Right lobe of liver (tissue), 6 donors: ENCODE data around the gene B3GALNT1. TPM values are rescaled to one million over a fixed set of nuclear protein-coding genes. Genes with fewer than 3 reads are reported as not detected.
A peak's percentile ranks its signal among the peaks of the same experiment; 100 is the strongest.

Experiments
- ATAC-seq, 4 donors: fragments of 200-7000 bp; cut with Tn5 transposase; one replicate each; pipeline ENCODE4 v1.9.1; 2020; ENCODE audit warnings: mild to moderate bottlenecking in 4 of 4, moderate library complexity in 4 of 4
- DNase-seq, 3 donors: peaks; one replicate each; pipeline ENCODE4 v3.0.0-alpha.2; 2020
- H3K27ac ChIP-seq, 3 donors: fragments of 200-600 bp; one replicate each; pipeline ENCODE4 v1.8.0; 2022
- H3K27me3 ChIP-seq, 2 donors: fragments of 200-600 bp; one replicate each; pipeline ENCODE4 v1.8.0; 2022
- H3K36me3 ChIP-seq, 4 donors: fragments of 200-600 bp; sonication (generic) in 1 of 4; one replicate each; pipeline versions ENCODE4 v1.5.1 to v1.8.0; 2017 to 2022; ENCODE audit warnings: control low read depth in 1 of 4
- H3K4me1 ChIP-seq, 4 donors: fragments of 200-600 bp; sonication (generic) in 1 of 4; one replicate each; pipeline versions ENCODE4 v1.5.1 to v1.8.0; 2017 to 2022; ENCODE audit warnings: control low read depth in 1 of 4
- H3K4me3 ChIP-seq, 3 donors: fragments of 200-600 bp; one replicate each; pipeline ENCODE4 v1.8.0; 2022
- H3K9me3 ChIP-seq, 4 donors: fragments of 200-600 bp; sonication (generic) in 1 of 4; one replicate each; pipeline versions ENCODE4 v1.5.1 to v1.8.0; 2017 to 2022; ENCODE audit warnings: control low read depth in 1 of 4
- CTCF ChIP-seq, 4 donors: fragments of 200-600 bp in 3 of 4; fragments of 450-650 bp in 1 of 4; IDR thresholded peaks; one replicate each; pipeline versions ENCODE4 v1.5.1 to v1.8.0; 2016 to 2022; ENCODE audit warnings: antibody characterized with exemption in 4 of 4, mild to moderate bottlenecking in 2 of 4
- POLR2A ChIP-seq: fragments of 450-650 bp; IDR thresholded peaks from one replicate; pipeline ENCODE4 v1.6.1; 2017; ENCODE audit warnings: antibody characterized with exemption, mild to moderate bottlenecking
- WGBS: methylation state at CpG from one replicate; pipeline ENCODE4 v1.1.6; 2018; ENCODE audit warnings: low coverage, low lambda C conversion rate; ENCODE audit not compliant: insufficient coverage; ENCODE audit errors: missing lambda C conversion rate; 5-methylcytosine and 5-hydroxymethylcytosine counted together
- intact Hi-C, 2 donors: fragments of 100-400 bp; cut with DNase I; formaldehyde crosslinking; loops; one replicate each; pipeline versions ENCODE4 v1.11.2 to v1.14.1; 2022
- long read RNA-seq: library from polyadenylated mRNA; unstranded; transcript quantifications from one replicate; pipeline ENCODE4 v2.0.0, GENCODE V29; 2019
- total RNA-seq, 6 experiments: library from RNA; depleted of rRNA in 2 of 6; stranded (reverse); fragments of >200 nt in 2 of 6; fragmentation: NEBNext Ultra II Directional in 3 of 6; extraction: Animal tissue kit (Norgen Biotek cat#: 25700) in 3 of 6; gene quantifications; one replicate each; pipeline versions ENCODE4 v1.1.0 to v1.2.4, GENCODE V29; 2016 to 2023
- donor health status: DM: no; HTN: yes; CAD: no.
- donor health status: DM: no; HTN: no; CAD: no.
- donor health status: DM: no; HTN: no; CAD: no.
- donor health status: DM: no; HTN: yes; CAD: no.
- donor health status: DM: no; HTN: yes; CAD: no.

Gene B3GALNT1
- total RNA-seq = 1 to 10 TPM in 3 of 6 experiments, under 1 TPM in 3; 0.24 to 1.5 (median 0.70) TPM
- long read RNA-seq = 0 reads

GRCh38 chr3:161104561-161105551, at the start of gene B3GALNT1:
Gene B3GALNT1, minus strand, starts transcription at chr3:161105349. Its CDS starts 18,595 bp downstream, at chr3:161086754.
- Histone ChIP-seq H3K4me1 (no peaks in the 10 kb centered on the region), H3K36me3 (no peaks in the 10 kb centered on the region), H3K9me3 (no peaks in the 10 kb centered on the region), H3K4me3 (peak within 1 kb of the TSS; percentile 68 to 77 (median 73)), H3K27ac (peak within 1 kb of the TSS in 1 of 3 donors; percentile 5), H3K27me3 (no peaks in the 10 kb centered on the region)
- TF ChIP-seq CTCF (IDR thresholded peaks at IDR 0.05) (no peak), POLR2A (no peak)
- intact Hi-C loops = no loop called here
- DNase-seq (peak; percentile 53 to 68 (median 65)), ATAC-seq (peak; percentile 76 to 82 (median 81))
- WGBS = 3% methylated on average over 30 of the region's 97 CpGs

GRCh38 chr3:161153480-161153879, 48.3 kb upstream of the B3GALNT1 start:
- no peak overlapping the region for H3K4me3 ChIP-seq
- TF ChIP-seq POLR2A (no peak), CTCF (IDR thresholded peaks at IDR 0.05) (no peak)
- WGBS = 59% methylated on average over 3 of the region's 3 CpGs
- DNase-seq (no peak), ATAC-seq (no peak)
- H3K36me3 ChIP-seq = no peaks in the 10 kb centered on the region
- no peak overlapping the region for H3K27ac ChIP-seq
- no peaks in the 10 kb centered on the region for H3K27me3 ChIP-seq
- H3K4me1 ChIP-seq = no peaks in the 10 kb centered on the region
- no peaks in the 10 kb centered on the region for H3K9me3 ChIP-seq
- intact Hi-C loops = no loop called here

- H3K9me3 ChIP-seq = no peaks in the 10 kb centered on the region
- H3K27ac ChIP-seq = no peak overlapping the region
- intact Hi-C loops = no loop called here
- H3K4me3 ChIP-seq = no peak overlapping the region
- TF ChIP-seq POLR2A (no peak), CTCF (IDR thresholded peaks at IDR 0.05) (no peak)
- ATAC-seq (no peak), DNase-seq (no peak)
- H3K36me3 ChIP-seq = no peaks in the 10 kb centered on the region
- no peaks in the 10 kb centered on the region for H3K4me1 ChIP-seq
- H3K27me3 ChIP-seq = no peaks in the 10 kb centered on the region
Observed at GRCh38 chr3:161150001-161150525, 44.9 kb upstream of the B3GALNT1 start.

GRCh38 chr3:161149529-161149928, 44.4 kb upstream of the B3GALNT1 start:
- no peak for TF ChIP-seq POLR2A
- no peak for TF ChIP-seq CTCF (IDR thresholded peaks at IDR 0.05)
- H3K4me1 ChIP-seq = no peaks in the 10 kb centered on the region
- H3K4me3 ChIP-seq = no peak overlapping the region
- no peaks in the 10 kb centered on the region for H3K9me3 ChIP-seq
- H3K27ac ChIP-seq = no peak overlapping the region
- H3K27me3 ChIP-seq = no peaks in the 10 kb centered on the region
- ATAC-seq (peak in 1 of 4 donors; percentile 46), DNase-seq (no peak)
- intact Hi-C loops = no loop called here
- no peaks in the 10 kb centered on the region for H3K36me3 ChIP-seq
- WGBS = 0% methylated on average over 1 of the region's 1 CpG
